Measurements from ENCODE around the gene CD84.
"Not testable (repeated sequence)": the region's sequence is repeated elsewhere in the genome, so short reads cannot be mapped to it uniquely, and the experiment has no call there.

CD84 gene

GRCh38 chr1:160499631-160500030 is 79.7 kb downstream of the CD84 start:
- no peak for DNase-seq

- not testable (repeated sequence) for DNase-seq
Measured at GRCh38 chr1:160498301-160499065, 80.8 kb downstream of the CD84 start.

GRCh38 chr1:160496334-160496733 is 83.0 kb downstream of the CD84 start:
- no peak for DNase-seq

- DNase-seq, result no peak
Measured at GRCh38 chr1:160494620-160495019, 84.7 kb downstream of the CD84 start.

GRCh38 chr1:160492617-160493016 is 86.7 kb downstream of the CD84 start:
- no peak for DNase-seq

GRCh38 chr1:160491981-160492380 is 87.3 kb downstream of the CD84 start:
- DNase-seq, result no peak

All from NCI-H2107 (cell line).